Kidney (tissue), 14 donors: ENCODE measurements around the gene ZNF611. TPM values are rescaled to one million over a fixed set of nuclear protein-coding genes. Genes with fewer than 3 reads are reported as not detected.
"Not testable (repeated sequence)": the region's sequence is repeated elsewhere in the genome, so short reads cannot be mapped to it uniquely, and the experiment has no call there.

Source experiments
- DNase-seq, 5 donors: peaks; one replicate each; pipeline ENCODE4 v3.0.0-alpha.2; 2013 to 2020
- FAIRE-seq: peaks from 2 replicates; lab custom pipeline; 2012; peaks lifted over from hg19 to GRCh38; lab: Jason Lieb, UNC
- H3K27ac ChIP-seq, 2 donors: one replicate each; pipeline ENCODE4 v1.7.0; 2013; ENCODE audit warnings: low read depth in 2 of 2, low read length in 2 of 2, inconsistent platforms in 1 of 2
- H3K27me3 ChIP-seq: one replicate; pipeline ENCODE4 v1.7.1; 2013; ENCODE audit warnings: low read length, inconsistent platforms; ENCODE audit not compliant: control insufficient read depth, insufficient read depth
- H3K36me3 ChIP-seq, 3 donors: one replicate each; pipeline versions ENCODE4 v1.7.0 to v1.7.1; 2013; ENCODE audit warnings: low read length in 3 of 3, control low read depth in 1 of 3, inconsistent platforms in 1 of 3; ENCODE audit not compliant: insufficient read depth in 3 of 3, control insufficient read depth in 2 of 3
- H3K4me1 ChIP-seq, 3 donors: one replicate each; pipeline versions ENCODE4 v1.7.0 to v1.7.1; 2013; ENCODE audit warnings: low read length in 3 of 3, inconsistent platforms in 1 of 3, low read depth in 1 of 3; ENCODE audit not compliant: control insufficient read depth in 2 of 3, insufficient read depth in 2 of 3
- H3K4me3 ChIP-seq, 3 donors: one replicate each; pipeline versions ENCODE4 v1.7.0 to v1.8.1; 2013; ENCODE audit warnings: low read length in 3 of 3, control low read depth in 1 of 3, inconsistent platforms in 1 of 3
- H3K9ac ChIP-seq, 3 donors: one replicate each; pipeline versions ENCODE4 v1.7.0 to v1.7.1; 2013; ENCODE audit warnings: low read length in 3 of 3, control low read depth in 1 of 3, inconsistent platforms in 1 of 3
- H3K9me3 ChIP-seq, 3 donors: one replicate each; pipeline versions ENCODE4 v1.7.0 to v1.7.1; 2013; ENCODE audit warnings: low read length in 3 of 3, control low read depth in 1 of 3, inconsistent platforms in 1 of 3; ENCODE audit not compliant: control insufficient read depth in 2 of 3, insufficient read depth in 1 of 3
- CTCF ChIP-seq: IDR thresholded peaks from 3 replicates; pipeline ENCODE4 v1.5.1; 2012; ENCODE audit warnings: mild to moderate bottlenecking, moderate library complexity, borderline replicate concordance; ENCODE audit not compliant: insufficient read depth; ENCODE audit errors: extremely low read depth
- intact Hi-C: fragments of 100-400 bp; cut with DNase I; formaldehyde crosslinking; loops from one replicate; pipeline ENCODE4 v1.11.1; 2022
- polyA plus RNA-seq: library from polyadenylated mRNA; stranded (reverse); fragments of 350-450 nt; fragmentation: Illumina TruSeq; extraction: RNeasy Lipid Tissue Mini Kit (QIAGEN cat#74804); gene quantifications from one replicate; pipeline ENCODE4 v1.2.3, GENCODE V29; 2014; ENCODE audit warnings: low read depth, low replicate concordance; ENCODE audit not compliant: insufficient read depth
- total RNA-seq: library from RNA; stranded (reverse); fragmentation: NEBNext Ultra II Directional; extraction: Animal tissue kit (Norgen Biotek cat#: 25700); gene quantifications from one replicate; pipeline ENCODE4 v1.2.1, GENCODE V29; 2021
- donor health status: control.
- donor health status: control.
- donor health status: control.
- donor health status: control.
- donor health status: control.
- donor health status: DM: yes; HTN: yes; CAD: no.
- donor health status: Normal renal cell carcinoma (clear cell type).

The ZNF611 gene
- total and polyA plus RNA-seq, 2 donors from 2014 or later, result 3.6 to 42.7 TPM

- no peak for DNase-seq
- Histone ChIP-seq H3K9ac (no peak overlapping the region), H3K36me3 (no peaks in the 10 kb centered on the region), H3K9me3 (no peaks in the 10 kb centered on the region), H3K4me3 (no peak overlapping the region), H3K4me1 (peaks cover 0 to 3% (median 0%) of the 10 kb centered on the region in 3 donors), H3K27me3 (no peaks in the 10 kb centered on the region), H3K27ac (no peak overlapping the region)
- FAIRE-seq, result no peak
- TF ChIP-seq CTCF, result no peak
- intact Hi-C loops, result no loop called here
Measured at GRCh38 chr19:52679598-52679997, 55.2 kb downstream of the ZNF611 start.

- DNase-seq, H3K36me3 ChIP-seq, H3K27me3 ChIP-seq, H3K4me1 ChIP-seq, intact Hi-C loops, H3K9me3 ChIP-seq, H3K4me3 ChIP-seq, H3K27ac ChIP-seq, FAIRE-seq, H3K9ac ChIP-seq: not testable (repeated sequence)
Measured at GRCh38 chr19:52675239-52675638, 59.6 kb downstream of the ZNF611 start.

DNA sequence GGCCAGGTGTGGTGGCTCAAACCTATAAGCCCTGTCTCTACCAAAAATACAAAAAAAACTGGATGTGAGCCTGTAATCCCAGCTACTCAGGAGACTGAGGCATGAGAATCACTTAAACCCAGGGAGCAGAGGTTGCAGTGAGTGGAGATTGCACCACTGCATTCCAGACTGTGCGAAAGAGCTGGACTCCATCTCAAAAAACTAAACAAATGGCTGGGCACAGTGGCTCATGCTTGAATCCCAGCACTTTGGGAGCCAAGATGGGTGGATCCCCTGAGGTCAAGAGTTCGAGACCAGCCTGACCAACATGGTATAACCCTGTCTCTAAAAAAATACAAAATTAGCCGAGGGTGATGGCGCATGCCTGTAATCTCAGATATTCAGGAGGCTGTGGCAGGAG is 61.8 kb downstream of the ZNF611 start:
- H3K4me1 ChIP-seq, result peaks cover 0 to 3% (median 0%) of the 10 kb centered on the region in 3 donors
- FAIRE-seq, result no peak
- H3K9me3 ChIP-seq, result no peaks in the 10 kb centered on the region
- no peak for DNase-seq
- intact Hi-C loops, result no loop called here
- no peaks in the 10 kb centered on the region for H3K36me3 ChIP-seq
- no peak for TF ChIP-seq CTCF
- no peak overlapping the region for H3K4me3 ChIP-seq
- H3K27ac ChIP-seq, result no peak overlapping the region
- no peak overlapping the region for H3K9ac ChIP-seq
- H3K27me3 ChIP-seq, result no peaks in the 10 kb centered on the region

DNA sequence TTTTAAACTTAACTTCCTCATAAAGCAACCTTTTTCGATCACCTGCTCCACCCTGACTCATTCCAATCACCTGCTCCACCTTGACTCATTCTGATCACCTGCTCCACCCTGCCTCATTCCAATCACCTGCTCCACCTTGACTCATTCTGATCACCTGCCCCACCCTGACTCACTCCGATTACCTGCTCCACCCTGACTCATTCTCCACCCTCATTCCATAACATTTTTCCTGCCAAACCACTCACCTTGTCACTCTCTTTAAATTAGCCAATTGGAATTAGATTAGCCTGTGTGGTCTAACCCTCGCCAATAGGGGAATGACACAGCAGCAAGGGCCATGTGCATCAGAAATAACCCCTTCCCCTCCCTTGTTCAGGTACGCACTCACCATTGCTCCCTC is 64.8 kb downstream of the ZNF611 start:
- H3K9me3 ChIP-seq, result no peaks in the 10 kb centered on the region
- no peak for DNase-seq
- no peak overlapping the region for H3K9ac ChIP-seq
- no peak overlapping the region for H3K27ac ChIP-seq
- H3K27me3 ChIP-seq, result no peaks in the 10 kb centered on the region
- no peak for TF ChIP-seq CTCF
- no peak overlapping the region for H3K4me3 ChIP-seq
- FAIRE-seq, result no peak
- no peaks in the 10 kb centered on the region for H3K36me3 ChIP-seq
- intact Hi-C loops, result no loop called here
- H3K4me1 ChIP-seq, result peaks cover 0 to 9% (median 5%) of the 10 kb centered on the region in 3 donors
